Mesothelial cell of epicardium (in vitro differentiated cells): ENCODE results near the gene TTC28. TPM values are rescaled to one million over a fixed set of nuclear protein-coding genes. Genes with fewer than 3 reads are reported as not detected.

Source experiments
- DNase-seq, 2 experiments: peaks; one replicate each; pipeline ENCODE4 v3.0.0; 2021; ENCODE audit warnings: low spot score in 2 of 2; ENCODE audit not compliant: unreplicated experiment in 2 of 2
- H3K27ac Mint-ChIP-seq: 2 replicates; pipeline ENCODE4 v1.8.0; 2021; ENCODE audit warnings: mixed read lengths
- H3K27me3 Mint-ChIP-seq: 2 replicates; pipeline ENCODE4 v1.8.0; 2021; ENCODE audit warnings: low read depth, mixed read lengths
- H3K36me3 Mint-ChIP-seq: 2 replicates; pipeline ENCODE4 v1.8.0; 2021; ENCODE audit warnings: mixed read lengths
- H3K4me1 Mint-ChIP-seq: 2 replicates; pipeline ENCODE4 v1.8.0; 2021; ENCODE audit warnings: mixed read lengths
- H3K4me3 Mint-ChIP-seq: 2 replicates; pipeline ENCODE4 v1.8.0; 2021; ENCODE audit warnings: mild to moderate bottlenecking, moderate library complexity, mixed read lengths
- H3K9me3 Mint-ChIP-seq: 2 replicates; pipeline ENCODE4 v1.8.0; 2021; ENCODE audit warnings: mixed read lengths
- total RNA-seq: library from RNA; stranded (reverse); gene quantifications from 3 replicates; pipeline ENCODE4 v1.2.1, GENCODE V29; 2021
- TF ChIP-seq, protein P1 (sequence below): fragments of 200-600 bp; sonication (generic); IDR thresholded peaks from one replicate; pipeline ENCODE4 v1.5.0; 2021; ENCODE audit warnings: antibody characterized with exemption; ENCODE audit not compliant: unreplicated experiment

The TTC28 gene
- total RNA-seq, 1 donor from 2014 or later = 95.9 TPM

DNA sequence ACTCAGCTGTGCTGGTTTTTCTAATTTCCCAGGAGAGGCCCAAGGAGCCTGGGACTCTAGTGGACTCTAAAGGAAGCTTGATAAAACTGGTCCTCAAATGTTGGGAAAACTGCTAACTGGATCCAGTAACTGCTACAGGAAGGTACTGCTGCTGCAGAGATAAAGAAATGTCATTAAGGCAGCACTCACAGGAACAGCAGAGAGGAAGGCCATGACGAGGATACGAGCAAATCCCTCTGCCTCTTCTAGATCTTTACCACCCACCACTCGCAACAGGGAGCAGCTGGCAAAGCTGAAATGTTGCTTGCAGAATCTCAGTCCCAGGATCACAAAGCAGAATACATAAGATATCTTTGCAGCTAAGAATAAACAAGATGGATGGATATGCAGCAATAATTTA lies 23.5 kb downstream of the TTC28 start:
- Mint-ChIP-seq H3K27ac (peak overlapping the region; percentile 19), H3K4me3 (no peak overlapping the region)
- TF ChIP-seq, protein P1, sequence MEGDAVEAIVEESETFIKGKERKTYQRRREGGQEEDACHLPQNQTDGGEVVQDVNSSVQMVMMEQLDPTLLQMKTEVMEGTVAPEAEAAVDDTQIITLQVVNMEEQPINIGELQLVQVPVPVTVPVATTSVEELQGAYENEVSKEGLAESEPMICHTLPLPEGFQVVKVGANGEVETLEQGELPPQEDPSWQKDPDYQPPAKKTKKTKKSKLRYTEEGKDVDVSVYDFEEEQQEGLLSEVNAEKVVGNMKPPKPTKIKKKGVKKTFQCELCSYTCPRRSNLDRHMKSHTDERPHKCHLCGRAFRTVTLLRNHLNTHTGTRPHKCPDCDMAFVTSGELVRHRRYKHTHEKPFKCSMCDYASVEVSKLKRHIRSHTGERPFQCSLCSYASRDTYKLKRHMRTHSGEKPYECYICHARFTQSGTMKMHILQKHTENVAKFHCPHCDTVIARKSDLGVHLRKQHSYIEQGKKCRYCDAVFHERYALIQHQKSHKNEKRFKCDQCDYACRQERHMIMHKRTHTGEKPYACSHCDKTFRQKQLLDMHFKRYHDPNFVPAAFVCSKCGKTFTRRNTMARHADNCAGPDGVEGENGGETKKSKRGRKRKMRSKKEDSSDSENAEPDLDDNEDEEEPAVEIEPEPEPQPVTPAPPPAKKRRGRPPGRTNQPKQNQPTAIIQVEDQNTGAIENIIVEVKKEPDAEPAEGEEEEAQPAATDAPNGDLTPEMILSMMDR = no peak

DNA sequence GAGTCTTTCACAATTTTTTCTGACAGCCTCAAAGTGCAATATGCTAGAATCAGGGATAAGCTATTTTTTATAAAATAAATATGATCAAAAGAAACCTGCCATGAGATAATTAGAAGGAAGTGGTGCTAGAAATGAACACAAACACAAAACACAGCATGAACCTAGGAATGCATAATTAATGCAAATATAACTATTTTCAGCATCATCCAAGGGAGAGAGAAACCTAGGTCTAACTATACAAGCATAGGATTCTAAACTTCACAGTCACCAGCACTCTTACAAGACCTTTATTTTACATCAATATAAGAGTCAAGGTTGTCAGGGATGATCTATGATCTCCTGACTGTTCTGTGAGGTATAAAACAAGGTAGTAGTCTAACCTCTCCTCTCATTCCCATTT lies 29.2 kb downstream of the TTC28 start:
- TF ChIP-seq, protein P1 = no peak
- no peak for DNase-seq
- H3K4me1 Mint-ChIP-seq = no peaks in the 10 kb centered on the region
- no peak overlapping the region for H3K27ac Mint-ChIP-seq
- peaks cover 19% of the 10 kb centered on the region for H3K9me3 Mint-ChIP-seq
- H3K4me3 Mint-ChIP-seq = no peak overlapping the region
- no peaks in the 10 kb centered on the region for H3K27me3 Mint-ChIP-seq
- H3K36me3 Mint-ChIP-seq = peaks cover 20% of the 10 kb centered on the region

More for the DNA sequence above, 23.5 kb downstream of the TTC28 start:
- DNase-seq = no peak
- Mint-ChIP-seq H3K27me3 (no peaks in the 10 kb centered on the region), H3K9me3 (peaks cover 12% of the 10 kb centered on the region), H3K4me1 (peaks cover 12% of the 10 kb centered on the region), H3K36me3 (peaks cover 13% of the 10 kb centered on the region)

DNA sequence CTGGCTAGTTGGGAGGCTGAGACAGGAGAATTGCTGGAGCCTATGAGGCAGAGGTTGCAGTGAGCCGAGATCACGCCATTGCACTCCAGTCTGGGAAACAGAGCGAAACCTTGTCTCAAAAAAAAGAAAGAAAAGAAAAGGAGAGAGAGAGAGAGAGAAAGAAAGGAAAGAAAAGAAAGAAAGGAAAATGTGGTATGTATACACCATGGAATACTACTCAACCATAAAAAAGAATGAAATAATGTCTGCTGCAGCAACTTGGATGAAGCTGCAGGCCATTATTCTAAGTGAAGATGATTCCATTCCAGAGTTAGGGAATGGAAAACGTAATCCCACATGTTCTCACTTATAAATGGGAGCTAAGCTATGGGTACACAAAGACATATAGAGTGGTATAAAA lies 30.8 kb downstream of the TTC28 start:
- DNase-seq = no peak
- Mint-ChIP-seq H3K4me1 (no peaks in the 10 kb centered on the region), H3K27me3 (no peaks in the 10 kb centered on the region), H3K4me3 (no peak overlapping the region), H3K27ac (no peak overlapping the region), H3K9me3 (peaks cover 16% of the 10 kb centered on the region), H3K36me3 (peaks cover 19% of the 10 kb centered on the region)
- TF ChIP-seq, protein P1 = no peak

DNA sequence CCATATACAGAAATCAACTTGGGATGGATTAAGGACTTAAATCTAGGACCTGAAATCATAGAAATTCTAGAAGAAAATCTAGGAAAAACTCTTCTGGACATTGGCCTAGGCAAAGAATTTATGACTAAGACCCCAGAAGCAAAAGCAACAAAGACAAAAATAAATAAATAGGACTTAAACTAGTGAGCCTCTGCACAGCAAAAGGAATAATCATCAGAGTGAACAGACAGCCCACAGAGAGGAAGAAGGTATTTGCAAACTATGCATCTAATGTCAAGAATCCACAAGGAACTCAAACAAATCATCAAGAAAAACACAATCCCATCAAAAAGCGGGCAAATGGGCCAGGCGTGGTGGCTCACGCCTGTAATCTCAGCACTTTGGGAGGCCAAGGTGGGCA lies 32.4 kb downstream of the TTC28 start:
- no peak overlapping the region for H3K27ac Mint-ChIP-seq
- peaks cover 7% of the 10 kb centered on the region for H3K9me3 Mint-ChIP-seq
- no peak overlapping the region for H3K4me3 Mint-ChIP-seq
- TF ChIP-seq, protein P1 = no peak
- H3K27me3 Mint-ChIP-seq = no peaks in the 10 kb centered on the region
- peaks cover 9% of the 10 kb centered on the region for H3K36me3 Mint-ChIP-seq
- H3K4me1 Mint-ChIP-seq = no peaks in the 10 kb centered on the region
- no peak for DNase-seq

DNA sequence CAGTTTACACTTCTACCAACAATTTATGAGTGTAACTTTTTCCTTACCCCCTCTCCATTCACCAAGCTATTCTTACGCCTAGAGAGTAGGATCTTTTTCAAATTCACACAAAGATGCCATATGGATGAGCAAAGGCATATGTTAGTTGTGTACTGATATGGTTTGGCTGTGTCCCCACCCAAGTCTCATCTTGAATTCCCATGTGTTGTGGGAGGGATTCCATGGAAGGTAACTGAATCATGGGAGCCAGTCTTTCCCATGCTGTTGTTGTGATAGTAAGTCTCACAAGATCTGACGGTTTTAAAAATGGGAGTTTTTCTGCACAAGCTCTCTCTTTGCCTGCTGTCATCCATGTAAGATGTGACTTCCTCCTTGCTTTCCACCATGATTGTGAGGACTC lies 40.3 kb downstream of the TTC28 start:
- TF ChIP-seq, protein P1 = no peak
- Mint-ChIP-seq H3K9me3 (peaks cover 12% of the 10 kb centered on the region), H3K27me3 (no peaks in the 10 kb centered on the region), H3K36me3 (peaks cover 6% of the 10 kb centered on the region), H3K27ac (no peak overlapping the region), H3K4me1 (no peaks in the 10 kb centered on the region), H3K4me3 (no peak overlapping the region)
- DNase-seq = no peak

DNA sequence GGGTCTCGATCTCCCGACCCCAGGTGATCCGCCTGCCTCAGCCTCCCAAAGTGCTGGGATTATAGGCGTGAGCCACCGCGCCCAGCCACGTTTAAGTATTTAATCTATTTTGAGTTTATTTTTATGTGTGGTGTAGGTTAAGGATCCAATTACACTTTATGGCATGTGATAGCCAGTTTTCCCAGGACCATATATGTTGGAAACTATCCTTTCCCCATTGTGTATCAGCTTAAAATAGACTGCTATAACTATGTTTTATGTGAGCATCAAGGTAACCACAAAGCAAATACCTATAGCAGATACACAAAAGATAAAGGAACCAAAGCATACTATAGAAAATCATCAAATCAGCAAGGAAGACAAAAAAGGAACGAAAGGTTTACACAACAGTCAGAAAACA lies 42.4 kb downstream of the TTC28 start:
- Mint-ChIP-seq H3K4me1 (no peaks in the 10 kb centered on the region), H3K27ac (no peak overlapping the region), H3K27me3 (no peaks in the 10 kb centered on the region), H3K36me3 (peaks cover 6% of the 10 kb centered on the region), H3K4me3 (no peak overlapping the region), H3K9me3 (peaks cover 12% of the 10 kb centered on the region)
- TF ChIP-seq, protein P1 = no peak
- no peak for DNase-seq
